OCI-LY1 (cell line): ENCODE data around the gene SYMPK.

Experiments used
- EZH2 ChIP-seq: fragments of 200-600 bp; sonication (generic), shearing (Covaris generic); IDR thresholded peaks from 2 replicates; pipeline ENCODE4 v1.8.0; 2017; ENCODE audit warnings: borderline replicate concordance, mixed run types, mild to moderate bottlenecking, antibody characterized with exemption, low read length, moderate library complexity, mixed read lengths
- TF ChIP-seq, protein P1 (sequence below): fragments of 200-600 bp; sonication (generic), shearing (Covaris generic); IDR thresholded peaks from 2 replicates; pipeline ENCODE4 v1.5.1; 2017; ENCODE audit warnings: mild to moderate bottlenecking, antibody characterized with exemption, low read length, moderate library complexity, mixed read lengths

- TF ChIP-seq, protein P1, sequence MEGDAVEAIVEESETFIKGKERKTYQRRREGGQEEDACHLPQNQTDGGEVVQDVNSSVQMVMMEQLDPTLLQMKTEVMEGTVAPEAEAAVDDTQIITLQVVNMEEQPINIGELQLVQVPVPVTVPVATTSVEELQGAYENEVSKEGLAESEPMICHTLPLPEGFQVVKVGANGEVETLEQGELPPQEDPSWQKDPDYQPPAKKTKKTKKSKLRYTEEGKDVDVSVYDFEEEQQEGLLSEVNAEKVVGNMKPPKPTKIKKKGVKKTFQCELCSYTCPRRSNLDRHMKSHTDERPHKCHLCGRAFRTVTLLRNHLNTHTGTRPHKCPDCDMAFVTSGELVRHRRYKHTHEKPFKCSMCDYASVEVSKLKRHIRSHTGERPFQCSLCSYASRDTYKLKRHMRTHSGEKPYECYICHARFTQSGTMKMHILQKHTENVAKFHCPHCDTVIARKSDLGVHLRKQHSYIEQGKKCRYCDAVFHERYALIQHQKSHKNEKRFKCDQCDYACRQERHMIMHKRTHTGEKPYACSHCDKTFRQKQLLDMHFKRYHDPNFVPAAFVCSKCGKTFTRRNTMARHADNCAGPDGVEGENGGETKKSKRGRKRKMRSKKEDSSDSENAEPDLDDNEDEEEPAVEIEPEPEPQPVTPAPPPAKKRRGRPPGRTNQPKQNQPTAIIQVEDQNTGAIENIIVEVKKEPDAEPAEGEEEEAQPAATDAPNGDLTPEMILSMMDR, result no peak
- TF ChIP-seq EZH2, result no peak
Observed at GRCh38 chr19:45781214-45782161, 81.5 kb downstream of the SYMPK start.
